HCT116 (cell line): ENCODE measurements around the gene RAB40AL. TPM values are rescaled to one million over a fixed set of nuclear protein-coding genes. Genes with fewer than 3 reads are reported as not detected.

Source experiments
- ATAC-seq: fragments of 200-7000 bp; cut with Tn5 transposase; 2 replicates; pipeline ENCODE4 v1.9.1; 2020; ENCODE audit warnings: mild to moderate bottlenecking, moderate library complexity
- BruUV-seq: library from RNA; stranded (reverse); fragments of 400-500 nt; replicated peaks from 2 replicates; lab custom pipeline; 2021; lab: Mats Ljungman, UMichigan
- CTCF ChIA-PET: fragments of 300-600 bp; sonication (Branson Sonifier 250); formaldehyde crosslinking; loops from one replicate; lab custom pipeline; 2021; ENCODE audit warnings: antibody characterized with exemption; lab: Charles Lee
- POLR2A ChIA-PET: fragments of 300-600, 350-600 bp; sonication (Branson Sonifier 250); formaldehyde crosslinking; loops from one replicate; lab custom pipeline; 2021; ENCODE audit warnings: antibody characterized with exemption; lab: Charles Lee
- RAD21 ChIA-PET, 2 experiments: fragments of 300-600 bp; sonication (Branson Sonifier 250); formaldehyde crosslinking; loops; one replicate each; lab custom pipeline; 2023; ENCODE audit warnings: low total read pairs in 2 of 2; ENCODE audit not compliant: uncharacterized antibody in 2 of 2, unreplicated experiment in 2 of 2, low non-redundant PET in 1 of 2; lab: Charles Lee
- DNase-seq: peaks from one replicate; pipeline ENCODE4 v3.0.0-alpha.2; 2010; ENCODE audit warnings: low read depth, low spot score
- H2AFZ ChIP-seq: fragments of 200-600 bp; shearing (Covaris generic), sonication (generic); 2 replicates; pipeline ENCODE4 v1.6.1; 2017; ENCODE audit warnings: low read depth, mixed run types, mixed read lengths, antibody characterized with exemption, low read length; ENCODE audit not compliant: poor library complexity, severe bottlenecking
- H3K27ac ChIP-seq: 2 replicates; pipeline ENCODE4 v1.5.1; 2012; ENCODE audit warnings: low read depth, low read length
- H3K27me3 ChIP-seq: fragments of 200-600 bp; sonication (generic); 2 replicates; pipeline ENCODE4 v1.6.1; 2016; ENCODE audit warnings: mixed run types, low read length, mixed read lengths; ENCODE audit not compliant: insufficient read depth
- H3K36me3 ChIP-seq, 2 experiments: fragments of 200-500 bp in 1 of 2; fragments of 200-600 bp in 1 of 2; sonication (Bioruptor generic) in 1 of 2; sonication (generic) in 1 of 2; 2 replicates each; pipeline versions ENCODE4 v1.5.1 to v1.6.1; 2014 to 2016; ENCODE audit warnings: low read length in 2 of 2, inconsistent platforms in 1 of 2, mixed read lengths in 1 of 2, mixed run types in 1 of 2; ENCODE audit not compliant: insufficient read depth in 2 of 2, control insufficient read depth in 1 of 2
- H3K4me1 ChIP-seq, 2 experiments: fragments of 200-600 bp in 1 of 2; sonication (generic) in 1 of 2; 2 replicates each; pipeline versions ENCODE4 v1.5.1 to v1.6.1; 2012 to 2017; ENCODE audit warnings: low read length in 2 of 2, inconsistent platforms in 1 of 2, mild to moderate bottlenecking in 1 of 2, mixed read lengths in 1 of 2, mixed run types in 1 of 2, moderate library complexity in 1 of 2; ENCODE audit not compliant: insufficient read depth in 2 of 2, control insufficient read depth in 1 of 2
- H3K4me2 ChIP-seq: fragments of 200-600 bp; sonication (generic); 2 replicates; pipeline ENCODE4 v1.6.1; 2017; ENCODE audit warnings: mixed run types, low read length, mixed read lengths
- H3K4me3 ChIP-seq, 2 experiments: fragments of 200-600 bp in 1 of 2; sonication (generic) in 1 of 2; replicated peaks in 1 of 2; 2 replicates each; pipeline ENCODE4 v1.5.1; 2011 to 2016; ENCODE audit warnings: low read length in 2 of 2, control low read depth in 1 of 2, low read depth in 1 of 2, mild to moderate bottlenecking in 1 of 2, mixed read lengths in 1 of 2, mixed run types in 1 of 2
- H3K79me2 ChIP-seq: fragments of 200-600 bp; sonication (generic); 2 replicates; pipeline ENCODE4 v1.6.1; 2017; ENCODE audit warnings: mild to moderate bottlenecking, mixed run types, low read length, moderate library complexity, mixed read lengths; ENCODE audit not compliant: insufficient read depth
- H3K9ac ChIP-seq: fragments of 200-600 bp; sonication (generic); 2 replicates; pipeline ENCODE4 v1.6.1; 2016; ENCODE audit warnings: low read length, mixed read lengths
- H3K9me2 ChIP-seq: fragments of 200-600 bp; sonication (generic), shearing (Covaris generic); 2 replicates; pipeline ENCODE4 v1.6.1; 2017; ENCODE audit warnings: mixed run types, mild to moderate bottlenecking, moderate library complexity; ENCODE audit not compliant: insufficient read depth
- H3K9me3 ChIP-seq, 2 experiments: fragments of 200-500 bp in 1 of 2; fragments of 200-600 bp in 1 of 2; sonication (Bioruptor generic) in 1 of 2; sonication (generic) in 1 of 2; 2 replicates each; pipeline ENCODE4 v1.6.1; 2014 to 2017; ENCODE audit warnings: low read length in 2 of 2, mixed read lengths in 2 of 2, inconsistent platforms in 1 of 2, low read depth in 1 of 2, mild to moderate bottlenecking in 1 of 2, mixed run types in 1 of 2, moderate library complexity in 1 of 2; ENCODE audit not compliant: control insufficient read depth in 1 of 2, insufficient read depth in 1 of 2
- H4K20me1 ChIP-seq: fragments of 200-600 bp; sonication (generic), shearing (Covaris generic); 2 replicates; pipeline ENCODE4 v1.6.1; 2017; ENCODE audit warnings: mixed run types, mild to moderate bottlenecking, moderate library complexity; ENCODE audit not compliant: insufficient read depth
- CBX3 ChIP-seq: IDR thresholded peaks from 2 replicates; pipeline ENCODE4 v1.6.1; 2012; ENCODE audit warnings: low read depth
- CEBPB ChIP-seq: IDR thresholded peaks from 2 replicates; pipeline ENCODE4 v1.6.1; 2012; ENCODE audit warnings: low read depth
- CTCF ChIP-seq, 3 experiments: fragments of 200-600 bp in 1 of 3; sonication (generic) in 1 of 3; IDR thresholded peaks in 2 of 3; conservative IDR thresholded peaks in 1 of 3; 2 replicates each; pipeline ENCODE4 v1.5.1; 2012 to 2017; ENCODE audit warnings: low read depth in 2 of 3, low read length in 2 of 3, antibody characterized with exemption in 1 of 3, borderline replicate concordance in 1 of 3, control low read depth in 1 of 3, mild to moderate bottlenecking in 1 of 3, mixed read lengths in 1 of 3, mixed run types in 1 of 3, moderate library complexity in 1 of 3; ENCODE audit not compliant: insufficient read depth in 1 of 3
- EGR1 ChIP-seq: IDR thresholded peaks from 2 replicates; pipeline ENCODE4 v1.6.1; 2012; ENCODE audit warnings: low read depth
- EZH2phosphoT487 ChIP-seq: fragments of 200-600 bp; IDR thresholded peaks from 2 replicates; pipeline ENCODE4 v1.6.1; 2018; ENCODE audit warnings: antibody characterized with exemption, borderline replicate concordance
- JUND ChIP-seq: IDR thresholded peaks from 2 replicates; pipeline ENCODE4 v1.6.1; 2012
- POLR2A ChIP-seq: IDR thresholded peaks from 2 replicates; pipeline ENCODE4 v1.7.0; 2011; ENCODE audit warnings: borderline replicate concordance; ENCODE audit not compliant: insufficient read depth, insufficient read length; ENCODE audit errors: extremely low read depth
- REST ChIP-seq: IDR thresholded peaks from 2 replicates; pipeline ENCODE4 v1.6.1; 2012; ENCODE audit warnings: low read depth
- SIN3A ChIP-seq: IDR thresholded peaks from 2 replicates; pipeline ENCODE4 v1.6.1; 2012; ENCODE audit warnings: low read depth
- TCF7L2 ChIP-seq: IDR thresholded peaks from 2 replicates; pipeline ENCODE4 v1.7.0; 2011; ENCODE audit warnings: borderline replicate concordance, inconsistent platforms; ENCODE audit not compliant: insufficient read depth, insufficient read length; ENCODE audit errors: extremely low read depth
- YY1 ChIP-seq: IDR thresholded peaks from 2 replicates; pipeline ENCODE4 v1.6.1; 2011; ENCODE audit warnings: low read length, low read depth, moderate library complexity, mild to moderate bottlenecking; ENCODE audit not compliant: insufficient replicate concordance; ENCODE audit errors: extremely low read depth
- ZNF274 ChIP-seq: fragments of 200-500 bp; sonication (Bioruptor generic); IDR thresholded peaks from 2 replicates; pipeline ENCODE4 v1.6.1; 2014; ENCODE audit warnings: mild to moderate bottlenecking, low read depth, low read length, inconsistent platforms
- intact Hi-C: fragments of 100-400 bp; cut with micrococcal nuclease; formaldehyde crosslinking; loops from 2 replicates; pipeline ENCODE4 v1.10.0; 2022
- total RNA-seq: library from RNA; stranded (reverse); gene quantifications from one replicate; pipeline ENCODE4 v1.2.1, GENCODE V29; 2021; ENCODE audit not compliant: unreplicated experiment

RAB40AL gene
- total RNA-seq, 1 experiment from 2014 or later: 0.84 TPM

- peaks cover 0 to 4% of the 10 kb centered on the region in 2 experiments; a peak in 1 of 4 replicates for H3K4me1 ChIP-seq
- no peak overlapping the region for H3K27ac ChIP-seq
- DNase-seq (no peak), ATAC-seq (no peak)
- ChIA-PET RAD21 (no interaction called here), POLR2A (no interaction called here), CTCF (no interaction called here)
- no peaks in the 10 kb centered on the region for H3K27me3 ChIP-seq
- H3K79me2 ChIP-seq: no peaks in the 10 kb centered on the region
- H2AFZ ChIP-seq: no peak overlapping the region
- H3K4me3 ChIP-seq: no peak overlapping the region
- TF ChIP-seq CEBPB: no peak
- TF ChIP-seq TCF7L2: no peak
- TF ChIP-seq REST: no peak
- no peak for TF ChIP-seq CBX3
- TF ChIP-seq CTCF (IDR thresholded peaks at IDR 0.05 in 2 of 3, conservative IDR thresholded peaks at IDR 0.05 in 1 of 3; ENCODE audit: borderline replicate concordance in 1 of 3, insufficient read depth in 1 of 3, low read depth in 2 of 3, low read length in 2 of 3): no peak
- TF ChIP-seq ZNF274: no peak
- TF ChIP-seq EZH2phosphoT487: no peak
- TF ChIP-seq SIN3A: no peak
- no peak for TF ChIP-seq POLR2A
- TF ChIP-seq JUND: no peak
- TF ChIP-seq YY1: no peak
- no peak for TF ChIP-seq EGR1
- no peaks in the 10 kb centered on the region for H3K36me3 ChIP-seq
- no peak overlapping the region for H3K4me2 ChIP-seq
- H4K20me1 ChIP-seq: no peaks in the 10 kb centered on the region
- no peaks in the 10 kb centered on the region for H3K9me2 ChIP-seq
- BruUV-seq: no TSS peak
- no peaks in the 10 kb centered on the region for H3K9me3 ChIP-seq
- intact Hi-C loops: no loop called here
- H3K9ac ChIP-seq: no peak overlapping the region
These were observed 46.1 kb downstream of the RAB40AL start for GRCh38 chrX:102983205-102983604.
